HG03095 (cell line): ENCODE results near the gene NKG7.

Source experiments
- ATAC-seq: cut with Tn5 transposase; IDR thresholded peaks from one replicate; pipeline ENCODE4 v1.9.1; 2021; ENCODE audit warnings: moderate library complexity; ENCODE audit not compliant: unreplicated experiment

NKG7 gene

GRCh38 chr19:51391073-51391611 lies 18.7 kb upstream of the NKG7 start:
- ATAC-seq: no peak

- no peak for ATAC-seq
Observed at GRCh38 chr19:51389143-51389542, 16.7 kb upstream of the NKG7 start.

- no peak for ATAC-seq
Observed at GRCh38 chr19:51387924-51388389, 15.5 kb upstream of the NKG7 start, which contains the start of gene LIM2. Gene LIM2 (minus strand): TSS chr19:51387974. CDS start chr19:51387443, 531 bp downstream.

- ATAC-seq: no peak
Observed at GRCh38 chr19:51386882-51387520, 14.5 kb upstream of the NKG7 start.

GRCh38 chr19:51382004-51382403 lies 9.6 kb upstream of the NKG7 start:
- ATAC-seq: no peak

GRCh38 chr19:51380379-51380778 lies 7.9 kb upstream of the NKG7 start:
- ATAC-seq: no peak

GRCh38 chr19:51377422-51377821 lies 5.0 kb upstream of the NKG7 start:
- no peak for ATAC-seq

GRCh38 chr19:51375504-51376221 lies 3.2 kb upstream of the NKG7 start:
- ATAC-seq: no peak

- ATAC-seq: no peak
Observed at GRCh38 chr19:51372021-51372648, 319 bp downstream of the NKG7 start.

- ATAC-seq: no peak
Observed at GRCh38 chr19:51371186-51371690, 1.2 kb downstream of the NKG7 start.

- no peak for ATAC-seq
Observed at GRCh38 chr19:51370230-51370629, 2.2 kb downstream of the NKG7 start.

- ATAC-seq: no peak
Observed at GRCh38 chr19:51368366-51369282, 3.8 kb downstream of the NKG7 start, which contains the start of gene CLDND2. Gene CLDND2 (minus strand): TSS chr19:51369003. CDS start chr19:51368577, 426 bp downstream.

- peak; percentile 54 for ATAC-seq
Observed at GRCh38 chr19:51367565-51368365, 4.7 kb downstream of the NKG7 start.

- ATAC-seq: peak; percentile 12
Observed at GRCh38 chr19:51367255-51367564, 5.2 kb downstream of the NKG7 start.

- ATAC-seq: peak; percentile 45
Observed at GRCh38 chr19:51366389-51367254, 5.8 kb downstream of the NKG7 start.

GRCh38 chr19:51365965-51366388 lies 6.5 kb downstream of the NKG7 start, which contains the start of gene ETFB:
Gene ETFB (minus strand): TSS chr19:51366388. CDS start chr19:51366326, 62 bp downstream.
- no peak for ATAC-seq

GRCh38 chr19:51365211-51365964 lies 7.1 kb downstream of the NKG7 start:
- no peak for ATAC-seq
